ENCODE measurements around the gene SCMH1.
A peak's percentile ranks its signal among the peaks of the same experiment; 100 is the strongest.

The SCMH1 gene

GRCh38 chr1:41010345-41010744 lies 231.8 kb downstream of the SCMH1 start:
- Histone ChIP-seq H3K4me3 (ENCODE audit: low read depth, low read length) (no peak overlapping the region), H3K4me1 (ENCODE audit: control insufficient read depth, insufficient read depth, low read length, unreplicated experiment) (no peaks in the 10 kb centered on the region), H3K27ac (ENCODE audit: low read depth, low read length) (no peak overlapping the region), H3K27me3 (ENCODE audit: insufficient read depth, low read length) (no peaks in the 10 kb centered on the region), H3K36me3 (ENCODE audit: insufficient read depth, low read length) (peaks cover 54% of the 10 kb centered on the region), H3K79me2 (ENCODE audit: control insufficient read depth, insufficient read depth, low read length, unreplicated experiment) (no peaks in the 10 kb centered on the region), H2AFZ (ENCODE audit: low read length, unreplicated experiment) (no peak overlapping the region)

GRCh38 chr1:41009466-41009865 lies 232.6 kb downstream of the SCMH1 start:
- no peak overlapping the region for H2AFZ ChIP-seq (ENCODE audit: low read length, unreplicated experiment)
- H3K27me3 ChIP-seq (ENCODE audit: insufficient read depth, low read length): no peaks in the 10 kb centered on the region
- no peak overlapping the region for H3K27ac ChIP-seq (ENCODE audit: low read depth, low read length)
- H3K4me3 ChIP-seq (ENCODE audit: low read depth, low read length): no peak overlapping the region
- no peaks in the 10 kb centered on the region for H3K4me1 ChIP-seq (ENCODE audit: control insufficient read depth, insufficient read depth, low read length, unreplicated experiment)
- H3K79me2 ChIP-seq (ENCODE audit: control insufficient read depth, insufficient read depth, low read length, unreplicated experiment): peaks cover 1% of the 10 kb centered on the region
- H3K36me3 ChIP-seq (ENCODE audit: insufficient read depth, low read length): peaks cover 56% of the 10 kb centered on the region

- no peak overlapping the region for H2AFZ ChIP-seq (ENCODE audit: low read length, unreplicated experiment)
- no peak overlapping the region for H3K4me3 ChIP-seq (ENCODE audit: low read depth, low read length)
- peaks cover 57% of the 10 kb centered on the region for H3K36me3 ChIP-seq (ENCODE audit: insufficient read depth, low read length)
- peaks cover 18% of the 10 kb centered on the region for H3K4me1 ChIP-seq (ENCODE audit: control insufficient read depth, insufficient read depth, low read length, unreplicated experiment)
- H3K79me2 ChIP-seq (ENCODE audit: control insufficient read depth, insufficient read depth, low read length, unreplicated experiment): peaks cover 6% of the 10 kb centered on the region
- H3K27me3 ChIP-seq (ENCODE audit: insufficient read depth, low read length): no peaks in the 10 kb centered on the region
- H3K27ac ChIP-seq (ENCODE audit: low read depth, low read length): no peak overlapping the region
These were observed 234.9 kb downstream of the SCMH1 start for GRCh38 chr1:41006942-41007865.

GRCh38 chr1:41005876-41006275 lies 236.2 kb downstream of the SCMH1 start:
- Histone ChIP-seq H3K4me1 (ENCODE audit: control insufficient read depth, insufficient read depth, low read length, unreplicated experiment) (peaks cover 22% of the 10 kb centered on the region), H3K27me3 (ENCODE audit: insufficient read depth, low read length) (no peaks in the 10 kb centered on the region), H3K27ac (ENCODE audit: low read depth, low read length) (no peak overlapping the region), H2AFZ (ENCODE audit: low read length, unreplicated experiment) (no peak overlapping the region), H3K4me3 (ENCODE audit: low read depth, low read length) (no peak overlapping the region), H3K36me3 (ENCODE audit: insufficient read depth, low read length) (peaks cover 55% of the 10 kb centered on the region), H3K79me2 (ENCODE audit: control insufficient read depth, insufficient read depth, low read length, unreplicated experiment) (peaks cover 6% of the 10 kb centered on the region)

GRCh38 chr1:41003640-41004220 lies 238.4 kb downstream of the SCMH1 start:
- H2AFZ ChIP-seq (ENCODE audit: low read length, unreplicated experiment): no peak overlapping the region
- H3K4me3 ChIP-seq (ENCODE audit: low read depth, low read length): peak overlapping the region; percentile 6; the same call in 1 of the 2 replicates
- H3K4me1 ChIP-seq (ENCODE audit: control insufficient read depth, insufficient read depth, low read length, unreplicated experiment): peaks cover 22% of the 10 kb centered on the region
- H3K36me3 ChIP-seq (ENCODE audit: insufficient read depth, low read length): peaks cover 37% of the 10 kb centered on the region
- H3K27me3 ChIP-seq (ENCODE audit: insufficient read depth, low read length): no peaks in the 10 kb centered on the region
- peaks cover 6% of the 10 kb centered on the region for H3K79me2 ChIP-seq (ENCODE audit: control insufficient read depth, insufficient read depth, low read length, unreplicated experiment)
- peak overlapping the region; percentile 70 for H3K27ac ChIP-seq (ENCODE audit: low read depth, low read length)

GRCh38 chr1:41003127-41003639 lies 238.9 kb downstream of the SCMH1 start:
- H3K79me2 ChIP-seq (ENCODE audit: control insufficient read depth, insufficient read depth, low read length, unreplicated experiment): peaks cover 6% of the 10 kb centered on the region
- H3K27me3 ChIP-seq (ENCODE audit: insufficient read depth, low read length): no peaks in the 10 kb centered on the region
- peaks cover 35% of the 10 kb centered on the region for H3K36me3 ChIP-seq (ENCODE audit: insufficient read depth, low read length)
- peaks cover 22% of the 10 kb centered on the region for H3K4me1 ChIP-seq (ENCODE audit: control insufficient read depth, insufficient read depth, low read length, unreplicated experiment)
- peak overlapping the region; percentile 6; the same call in 1 of the 2 replicates for H3K4me3 ChIP-seq (ENCODE audit: low read depth, low read length)
- no peak overlapping the region for H2AFZ ChIP-seq (ENCODE audit: low read length, unreplicated experiment)
- peak overlapping the region; percentile 70 for H3K27ac ChIP-seq (ENCODE audit: low read depth, low read length)

GRCh38 chr1:40998668-40999067 lies 243.4 kb downstream of the SCMH1 start:
- Histone ChIP-seq H3K4me3 (ENCODE audit: low read depth, low read length) (no peak overlapping the region), H3K36me3 (ENCODE audit: insufficient read depth, low read length) (peaks cover 24% of the 10 kb centered on the region), H3K79me2 (ENCODE audit: control insufficient read depth, insufficient read depth, low read length, unreplicated experiment) (peaks cover 5% of the 10 kb centered on the region), H3K27ac (ENCODE audit: low read depth, low read length) (no peak overlapping the region), H3K27me3 (ENCODE audit: insufficient read depth, low read length) (no peaks in the 10 kb centered on the region), H2AFZ (ENCODE audit: low read length, unreplicated experiment) (no peak overlapping the region), H3K4me1 (ENCODE audit: control insufficient read depth, insufficient read depth, low read length, unreplicated experiment) (peaks cover 18% of the 10 kb centered on the region)

- Histone ChIP-seq H3K4me3 (ENCODE audit: low read depth, low read length) (no peak overlapping the region), H3K27ac (ENCODE audit: low read depth, low read length) (no peak overlapping the region), H3K27me3 (ENCODE audit: insufficient read depth, low read length) (no peaks in the 10 kb centered on the region), H3K36me3 (ENCODE audit: insufficient read depth, low read length) (peaks cover 26% of the 10 kb centered on the region), H3K4me1 (ENCODE audit: control insufficient read depth, insufficient read depth, low read length, unreplicated experiment) (peaks cover 4% of the 10 kb centered on the region), H2AFZ (ENCODE audit: low read length, unreplicated experiment) (no peak overlapping the region), H3K79me2 (ENCODE audit: control insufficient read depth, insufficient read depth, low read length, unreplicated experiment) (peaks cover 7% of the 10 kb centered on the region)
These were observed 245.0 kb downstream of the SCMH1 start for GRCh38 chr1:40997096-40997495.

GRCh38 chr1:40989066-40989465 lies 253.0 kb downstream of the SCMH1 start:
- Histone ChIP-seq H3K4me3 (ENCODE audit: low read depth, low read length) (no peak overlapping the region), H2AFZ (ENCODE audit: low read length, unreplicated experiment) (no peak overlapping the region), H3K27ac (ENCODE audit: low read depth, low read length) (no peak overlapping the region), H3K36me3 (ENCODE audit: insufficient read depth, low read length) (peaks cover 67% of the 10 kb centered on the region), H3K79me2 (ENCODE audit: control insufficient read depth, insufficient read depth, low read length, unreplicated experiment) (peaks cover 41% of the 10 kb centered on the region), H3K27me3 (ENCODE audit: insufficient read depth, low read length) (no peaks in the 10 kb centered on the region), H3K4me1 (ENCODE audit: control insufficient read depth, insufficient read depth, low read length, unreplicated experiment) (peaks cover 5% of the 10 kb centered on the region)

- no peak overlapping the region for H3K4me3 ChIP-seq (ENCODE audit: low read depth, low read length)
- H3K4me1 ChIP-seq (ENCODE audit: control insufficient read depth, insufficient read depth, low read length, unreplicated experiment): peaks cover 13% of the 10 kb centered on the region
- peaks cover 71% of the 10 kb centered on the region for H3K36me3 ChIP-seq (ENCODE audit: insufficient read depth, low read length)
- peaks cover 49% of the 10 kb centered on the region for H3K79me2 ChIP-seq (ENCODE audit: control insufficient read depth, insufficient read depth, low read length, unreplicated experiment)
- no peak overlapping the region for H3K27ac ChIP-seq (ENCODE audit: low read depth, low read length)
- no peaks in the 10 kb centered on the region for H3K27me3 ChIP-seq (ENCODE audit: insufficient read depth, low read length)
- no peak overlapping the region for H2AFZ ChIP-seq (ENCODE audit: low read length, unreplicated experiment)
These were observed 253.8 kb downstream of the SCMH1 start for GRCh38 chr1:40988280-40988679.

Data from ACC112 (cell line).